ENCODE data around the gene SLX9.

Gene SLX9

DNA sequence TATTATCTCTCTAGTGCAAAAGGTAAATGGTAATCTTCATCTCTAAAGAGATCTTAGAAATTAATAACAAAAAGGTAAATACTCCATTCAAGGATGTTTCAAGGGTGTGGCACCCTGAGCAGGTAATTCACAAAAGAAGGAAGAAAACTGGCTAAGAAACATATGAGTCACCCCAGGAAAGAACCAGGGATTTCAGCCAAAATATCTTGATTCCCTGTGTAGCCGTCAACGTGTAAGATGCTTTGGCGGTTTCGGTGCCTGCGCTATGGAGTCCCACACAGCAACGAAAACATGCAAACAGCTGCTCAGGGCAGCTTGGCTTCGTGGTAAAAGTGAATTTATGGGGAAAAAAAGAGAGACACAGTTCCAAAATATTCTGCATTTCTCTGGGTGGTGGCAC is 22.9 kb upstream of the SLX9 start:
- DNase-seq (ENCODE audit: low spot score) = no peak

DNA sequence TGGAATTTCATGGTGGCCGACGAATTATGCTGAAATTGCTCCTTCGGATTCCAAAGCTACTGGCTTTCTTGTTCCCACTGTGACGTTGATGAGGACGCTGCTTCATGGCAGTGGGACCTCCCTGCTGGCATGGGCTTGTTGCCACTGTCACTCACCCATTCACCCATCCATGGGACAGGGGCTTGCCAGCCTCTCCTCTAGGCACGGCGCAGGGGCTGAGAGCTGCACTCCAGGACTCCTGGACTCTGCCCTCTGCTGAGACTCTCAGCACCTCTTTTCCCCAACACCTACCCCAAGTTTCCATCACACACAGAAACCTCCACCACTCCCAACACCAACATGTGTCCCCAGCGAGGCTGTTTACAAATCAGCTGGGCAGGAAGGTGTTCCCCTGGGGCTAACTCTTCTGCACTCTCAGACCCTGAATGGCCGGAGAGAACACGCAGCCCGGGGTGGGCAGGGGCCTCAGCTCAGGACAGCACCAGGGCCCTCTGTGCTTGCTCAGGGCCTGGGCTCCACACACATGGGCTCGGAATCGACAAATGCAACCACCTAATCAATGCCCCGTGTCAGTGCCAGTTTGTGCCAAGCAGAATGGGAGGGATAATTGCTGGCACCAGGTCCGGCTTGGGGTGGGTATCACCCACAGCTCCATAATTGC is 22.3 kb upstream of the SLX9 start:
- DNase-seq (ENCODE audit: low spot score) = no peak

DNA sequence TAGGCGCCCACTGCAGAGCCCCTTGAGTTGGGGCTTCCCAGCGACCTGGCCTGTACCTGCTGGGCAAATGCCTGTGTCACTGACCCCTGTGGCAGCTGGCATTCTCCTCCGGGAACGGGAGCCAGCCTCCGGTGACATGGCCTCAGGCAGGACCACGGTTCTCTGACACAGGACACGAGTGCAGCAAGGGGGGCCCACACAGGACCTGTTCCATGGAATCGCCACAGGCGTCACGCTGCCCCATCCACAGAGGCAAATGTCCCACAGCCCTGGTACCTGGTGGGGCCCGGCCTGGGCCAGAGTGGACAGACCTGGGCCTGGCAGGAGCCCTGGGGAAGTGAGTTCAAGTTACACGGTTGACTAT is 21.7 kb upstream of the SLX9 start:
- no peak for DNase-seq (ENCODE audit: low spot score)

DNA sequence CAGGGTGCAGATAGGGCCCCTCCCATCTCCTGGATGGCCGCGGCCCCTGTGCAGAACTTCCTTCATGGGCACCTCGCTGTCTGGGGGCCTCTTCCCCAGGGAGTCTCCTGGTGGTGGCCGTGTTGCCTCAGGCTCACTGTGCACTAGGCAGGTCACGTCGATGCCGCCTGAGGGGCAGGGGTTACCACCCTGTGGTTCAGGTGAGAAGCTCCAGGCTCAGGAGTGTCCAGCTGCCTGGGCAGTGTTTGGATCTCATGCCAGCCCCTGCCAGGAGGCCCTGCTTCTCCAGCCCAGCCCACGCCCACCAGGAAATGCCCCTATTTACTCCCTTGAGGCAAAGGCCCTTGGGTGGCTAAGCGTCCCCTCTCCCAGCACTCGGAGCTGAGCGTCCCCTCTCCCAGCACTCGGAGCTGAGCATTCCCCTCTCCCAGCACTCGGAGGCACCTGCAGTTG is 21.2 kb upstream of the SLX9 start:
- no peak for DNase-seq (ENCODE audit: low spot score)

DNA sequence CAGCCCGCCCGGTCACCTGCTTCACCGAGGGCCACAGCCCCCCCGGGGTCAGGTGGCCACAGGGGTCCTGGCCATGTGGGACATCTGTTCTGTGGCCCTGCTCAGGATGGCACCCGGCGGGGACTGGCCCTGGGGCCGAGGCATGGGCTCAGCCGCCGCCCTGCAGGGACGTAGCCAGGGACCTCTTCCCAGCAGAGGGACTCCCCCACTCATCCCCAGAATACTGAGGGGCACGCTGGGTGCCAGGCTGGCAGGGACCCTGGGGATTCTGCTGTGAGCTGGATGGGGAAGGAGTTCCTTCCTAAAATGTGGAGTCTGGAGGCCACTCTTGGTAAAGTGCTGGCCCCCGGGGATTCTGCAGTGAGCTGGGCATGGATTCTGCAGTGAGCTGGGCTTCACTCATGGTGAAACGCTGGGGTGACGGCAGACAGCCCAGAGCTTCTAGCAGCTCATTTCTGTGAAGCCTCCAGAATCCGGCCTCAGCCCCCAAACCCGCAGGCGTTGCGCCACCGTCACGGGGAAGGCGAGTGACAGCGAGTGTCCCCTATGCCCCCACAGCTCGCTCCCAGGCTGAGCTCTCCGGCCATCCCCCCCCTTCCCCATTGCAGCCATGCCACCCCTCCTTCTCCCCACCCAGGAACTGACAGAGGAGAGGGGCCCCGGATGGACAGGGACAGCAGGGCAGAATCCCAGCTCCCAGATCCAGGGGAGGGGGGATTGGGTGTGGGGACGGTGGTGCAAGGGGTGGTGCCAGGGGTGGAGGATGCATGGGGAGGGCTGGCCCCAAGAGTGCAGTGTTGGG is 20.5 kb upstream of the SLX9 start:
- no peak for DNase-seq (ENCODE audit: low spot score)

DNA sequence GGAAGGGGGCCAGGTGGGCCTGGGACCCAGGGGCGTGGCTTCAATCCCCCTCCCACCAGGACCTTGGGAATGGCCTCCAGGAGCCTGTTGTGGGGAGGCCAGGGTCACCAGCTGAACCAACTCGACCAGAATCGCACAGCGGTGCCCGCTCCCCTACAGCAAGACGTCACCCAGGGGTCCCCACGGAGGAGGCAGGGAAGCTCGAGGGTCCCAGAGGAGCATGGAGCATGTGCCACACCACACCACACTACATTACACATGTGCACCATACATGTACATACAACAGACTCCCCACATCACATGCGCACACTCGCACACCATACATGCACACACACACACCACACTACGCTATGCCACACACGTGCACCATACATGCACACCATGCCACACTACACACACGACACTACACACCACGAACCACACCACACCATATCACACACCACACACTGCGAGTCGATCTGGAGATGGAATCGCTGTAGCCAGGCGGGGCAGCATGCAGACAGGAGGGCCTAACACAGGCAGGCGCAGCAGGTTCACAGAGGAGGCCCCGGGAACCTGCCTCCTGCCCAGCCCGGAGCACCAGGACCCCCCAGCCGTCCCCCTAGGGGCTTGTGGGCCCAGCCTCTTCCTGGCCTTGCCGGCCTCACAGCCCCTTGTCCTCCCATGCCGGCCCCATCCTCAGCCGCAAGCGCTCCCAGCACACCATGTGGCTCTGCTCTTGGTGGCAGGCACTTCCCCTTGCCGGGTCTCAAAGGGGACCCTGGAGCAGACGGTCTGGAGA is 19.7 kb upstream of the SLX9 start:
- DNase-seq (ENCODE audit: low spot score) = no peak

DNA sequence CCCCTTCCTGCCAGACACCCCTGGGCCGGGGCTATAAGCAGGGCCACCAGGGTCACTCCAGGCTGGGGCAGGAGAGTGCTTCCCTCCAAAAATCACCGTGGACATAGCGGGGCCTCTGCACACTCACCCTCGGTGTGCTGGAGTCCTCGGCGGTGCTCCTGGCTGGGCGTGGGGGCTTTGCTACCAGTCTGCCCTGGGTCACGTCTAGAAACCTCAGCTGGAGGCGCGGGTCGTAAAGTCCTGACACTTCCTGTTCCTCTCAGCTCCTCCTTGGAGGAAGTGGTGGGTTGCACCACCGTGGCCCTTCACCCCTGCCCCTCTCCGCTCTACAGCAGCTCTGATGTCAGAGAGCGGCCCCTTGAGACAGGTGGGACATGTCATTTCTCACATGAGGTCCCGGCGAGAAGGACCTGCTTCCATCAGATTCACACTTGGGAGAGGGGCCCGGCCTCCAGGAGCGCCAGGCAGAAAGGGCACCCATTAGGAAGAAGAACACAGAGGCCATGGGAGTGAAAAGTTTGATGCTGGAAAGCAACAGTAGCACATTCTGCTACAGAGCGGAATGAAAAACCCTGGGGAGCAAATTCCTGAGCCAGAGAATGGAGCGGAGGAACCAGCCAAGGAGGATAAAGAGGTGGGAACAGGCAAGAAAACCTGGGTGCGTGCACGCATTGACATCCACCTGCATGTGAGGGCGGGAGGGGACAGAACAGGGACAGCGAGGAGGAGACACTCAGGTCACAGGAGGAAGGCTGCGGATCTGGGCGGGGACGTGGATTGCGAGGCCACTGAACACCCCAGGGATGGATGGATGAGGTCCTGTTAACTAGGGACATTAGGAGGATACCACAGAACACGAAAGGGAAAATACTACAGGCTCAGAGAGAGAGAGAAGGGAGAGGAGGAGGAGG is 18.9 kb upstream of the SLX9 start, which contains the start of gene ITGB2:
ITGB2 (minus strand) TSS at position 206 of the 911 bp plus-strand sequence. CDS start 10,117 bp downstream, outside the sequence.
- no peak for DNase-seq (ENCODE audit: low spot score)

DNA sequence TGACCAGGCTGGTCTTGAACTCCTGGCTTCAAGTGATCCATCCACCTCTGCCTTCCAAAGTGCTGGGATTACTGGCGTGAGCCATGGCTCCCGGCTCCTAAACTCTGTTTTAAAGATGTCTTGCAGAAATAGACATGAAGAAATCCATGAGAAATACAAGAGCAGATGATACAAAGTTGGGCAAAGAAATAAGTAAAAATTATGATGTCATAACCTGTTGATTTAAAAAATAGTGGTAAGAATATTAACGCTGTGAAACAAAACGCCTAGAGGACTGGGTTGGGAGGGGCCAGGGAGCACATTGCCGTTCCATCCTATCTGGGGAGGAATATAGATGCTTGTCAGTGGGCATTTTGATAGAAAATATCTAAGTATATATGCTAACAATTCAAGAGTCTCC is 17.9 kb upstream of the SLX9 start:
- no peak for DNase-seq (ENCODE audit: low spot score)

DNA sequence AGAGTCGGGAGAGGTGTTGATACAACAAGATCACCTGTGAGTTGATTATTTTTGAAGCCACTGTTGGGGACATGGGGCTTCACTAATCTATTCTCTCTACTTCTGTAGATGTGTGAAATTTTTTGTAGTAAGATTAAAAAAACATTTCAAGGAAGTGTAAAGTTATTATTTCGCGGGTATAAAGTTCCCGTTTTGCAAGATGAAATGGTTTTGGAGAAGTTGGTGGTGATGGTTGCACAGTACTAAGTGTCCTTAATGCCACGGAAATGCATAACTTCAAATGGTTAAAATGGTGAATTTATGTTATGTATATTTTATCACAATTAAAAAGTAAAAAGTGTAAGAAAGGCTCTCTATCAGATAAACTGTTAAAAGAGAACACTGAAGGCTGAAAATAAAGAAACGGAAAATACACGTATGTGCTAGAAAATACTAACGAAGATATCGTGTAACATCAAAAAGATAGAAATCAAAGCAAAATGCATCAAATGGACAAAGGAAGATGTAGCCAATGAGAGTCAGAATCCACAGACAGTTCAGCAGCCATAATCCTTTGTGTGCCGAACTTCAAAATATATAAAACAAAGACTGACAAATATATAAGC is 16.2 kb upstream of the SLX9 start:
- DNase-seq (ENCODE audit: low spot score) = no peak

DNA sequence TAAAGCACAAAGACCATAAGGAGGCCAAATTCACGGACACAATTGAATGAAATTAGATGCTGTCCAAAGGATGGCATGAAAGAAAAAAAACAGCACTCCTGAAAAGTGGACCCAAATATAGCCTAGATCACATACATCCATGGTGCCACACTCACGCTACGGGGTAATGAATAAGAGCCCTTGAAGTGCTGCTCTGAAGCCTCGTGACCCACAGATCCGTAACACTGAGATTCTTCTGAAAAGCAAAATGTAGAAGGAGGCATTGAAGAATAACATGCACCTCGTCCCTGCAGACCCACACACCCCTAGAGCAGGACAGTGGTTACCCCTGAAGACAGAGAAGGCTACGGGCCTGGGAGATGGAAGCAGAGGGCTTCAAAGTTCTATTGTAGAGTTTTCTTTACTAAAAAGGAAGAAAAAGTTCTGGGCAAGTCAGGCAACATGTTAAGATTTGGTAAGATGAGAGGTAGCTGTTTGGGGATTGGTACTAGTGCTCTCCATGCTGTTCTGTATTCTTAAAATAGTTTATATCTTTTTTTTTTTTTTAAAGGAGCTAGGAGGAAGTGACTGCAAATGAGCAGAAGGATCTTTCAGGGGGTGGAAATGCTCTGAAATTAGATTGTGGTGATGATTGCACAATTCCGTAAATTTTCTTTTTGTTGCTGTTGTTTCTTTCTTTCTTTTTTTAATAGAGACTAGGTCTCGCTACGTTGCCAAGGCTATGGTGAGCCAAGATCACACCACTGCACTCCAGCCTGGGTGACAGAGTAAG is 15.0 kb upstream of the SLX9 start:
- DNase-seq (ENCODE audit: low spot score) = peak; percentile 79

DNA sequence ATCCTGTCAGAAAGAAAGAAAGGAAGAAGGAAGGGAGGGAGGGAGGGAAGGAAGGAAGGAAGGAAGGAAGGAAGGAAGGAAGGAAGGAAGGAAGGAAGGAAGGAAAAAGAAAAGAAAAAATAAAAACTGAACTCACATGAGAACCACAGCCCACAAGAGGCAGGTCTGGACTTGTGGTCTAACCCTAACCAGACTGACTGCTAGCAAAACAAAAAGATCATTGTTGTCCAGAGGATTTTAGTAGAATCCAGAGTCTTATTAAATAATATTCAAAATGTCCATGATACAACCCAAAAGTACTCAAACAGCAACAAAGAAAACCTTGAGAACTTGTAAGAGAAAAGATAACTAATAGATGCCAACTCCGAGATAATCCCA is 14.5 kb upstream of the SLX9 start:
- DNase-seq (ENCODE audit: low spot score) = peak; percentile 40

DNA sequence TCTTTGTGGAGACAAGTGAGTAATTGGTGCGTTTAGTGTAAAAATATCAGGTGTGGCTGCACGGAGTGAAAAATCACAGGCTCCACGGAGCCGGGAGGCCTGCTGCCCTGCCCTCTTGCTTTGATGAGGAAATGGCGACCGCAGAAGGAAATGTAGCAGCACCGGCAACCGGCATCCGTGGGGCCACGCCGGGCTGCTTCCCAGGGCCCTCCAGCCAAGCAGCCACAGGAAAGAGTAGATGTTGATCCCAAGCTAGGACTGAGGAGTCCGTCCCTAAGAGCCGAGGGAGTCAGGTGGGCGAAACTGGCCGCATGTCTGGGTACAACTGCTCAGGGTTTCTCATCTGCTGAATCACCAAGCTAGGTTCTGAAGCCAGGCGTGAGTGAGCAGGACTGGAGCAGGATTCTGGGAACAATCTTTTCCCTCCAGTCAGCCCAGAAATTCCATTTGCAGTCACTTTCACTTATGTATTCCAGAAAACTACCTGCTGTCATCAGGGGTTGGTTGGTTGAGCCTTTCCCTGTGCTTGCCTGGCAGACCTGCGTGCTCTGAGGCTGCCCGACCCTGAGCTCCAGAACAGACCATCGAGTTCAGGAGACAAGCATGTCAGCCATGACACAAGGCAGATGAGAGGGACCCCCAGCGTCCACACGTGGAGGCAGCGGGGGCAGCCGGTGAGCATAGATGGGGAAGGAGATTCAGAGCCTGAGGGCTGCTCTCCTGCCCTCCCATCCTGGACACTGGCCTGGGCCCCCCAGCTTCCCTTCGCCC is 13.3 kb upstream of the SLX9 start:
- peak; percentile 52 for DNase-seq (ENCODE audit: low spot score)

DNA sequence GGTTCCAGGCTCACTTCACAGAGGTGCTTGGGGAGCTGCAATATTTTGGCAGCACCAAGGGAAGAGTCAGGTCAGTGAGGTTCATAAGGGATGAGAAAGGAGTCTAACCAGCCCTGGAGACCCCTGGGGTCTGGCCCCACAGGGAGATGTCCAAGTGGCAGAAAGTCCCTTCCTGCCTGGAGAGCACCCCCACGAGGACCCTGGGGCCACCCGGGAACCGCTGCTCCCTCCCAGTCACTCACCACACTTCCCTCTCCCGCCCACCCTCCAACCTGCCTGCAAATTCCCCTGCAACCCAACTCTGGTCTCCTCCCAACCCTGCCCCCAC is 12.6 kb upstream of the SLX9 start:
- no peak for DNase-seq (ENCODE audit: low spot score)

DNA sequence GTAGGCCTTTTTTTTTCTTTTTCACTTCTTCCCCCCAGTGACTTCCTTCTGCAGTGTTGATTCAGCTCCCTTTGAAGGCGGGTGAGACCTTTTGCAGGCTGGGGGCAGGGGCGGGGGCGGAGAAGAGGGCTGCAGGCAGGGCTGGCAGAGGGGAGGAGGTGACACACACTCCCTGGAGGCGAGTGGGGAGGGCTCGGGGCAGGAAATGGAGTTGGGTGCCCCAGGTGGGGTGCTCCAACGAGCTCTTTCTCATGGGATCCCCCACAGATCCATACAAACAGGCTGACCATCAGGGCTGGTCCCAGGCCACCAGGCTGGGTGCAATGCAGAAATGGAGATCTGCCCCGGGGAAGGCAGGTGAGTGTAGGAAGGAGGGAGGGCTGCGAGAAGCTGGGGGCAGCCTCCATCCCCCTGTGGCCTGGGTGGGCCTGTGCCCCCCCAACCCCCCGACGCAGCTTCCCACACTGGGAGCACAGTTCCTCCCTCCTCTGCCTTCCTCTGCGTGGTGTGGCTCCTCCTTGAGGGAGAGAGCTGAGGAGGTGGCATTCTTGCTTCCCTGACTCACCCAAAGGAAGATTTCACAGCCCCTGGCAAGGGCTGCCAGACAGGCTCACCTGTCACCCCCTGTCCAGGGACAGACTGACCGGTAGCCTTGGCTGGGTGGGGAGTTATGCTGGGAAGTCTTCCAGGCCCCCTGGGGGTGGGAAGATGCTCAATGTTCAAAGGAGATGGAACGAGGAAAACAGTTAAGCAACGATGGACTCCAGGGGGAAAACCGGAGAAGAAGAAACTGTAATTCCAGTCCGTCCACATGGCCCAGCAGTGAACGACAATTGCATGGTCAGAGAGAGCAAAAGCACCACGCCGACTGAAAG is 12.0 kb upstream of the SLX9 start:
- DNase-seq (ENCODE audit: low spot score) = peak; percentile 81

DNA sequence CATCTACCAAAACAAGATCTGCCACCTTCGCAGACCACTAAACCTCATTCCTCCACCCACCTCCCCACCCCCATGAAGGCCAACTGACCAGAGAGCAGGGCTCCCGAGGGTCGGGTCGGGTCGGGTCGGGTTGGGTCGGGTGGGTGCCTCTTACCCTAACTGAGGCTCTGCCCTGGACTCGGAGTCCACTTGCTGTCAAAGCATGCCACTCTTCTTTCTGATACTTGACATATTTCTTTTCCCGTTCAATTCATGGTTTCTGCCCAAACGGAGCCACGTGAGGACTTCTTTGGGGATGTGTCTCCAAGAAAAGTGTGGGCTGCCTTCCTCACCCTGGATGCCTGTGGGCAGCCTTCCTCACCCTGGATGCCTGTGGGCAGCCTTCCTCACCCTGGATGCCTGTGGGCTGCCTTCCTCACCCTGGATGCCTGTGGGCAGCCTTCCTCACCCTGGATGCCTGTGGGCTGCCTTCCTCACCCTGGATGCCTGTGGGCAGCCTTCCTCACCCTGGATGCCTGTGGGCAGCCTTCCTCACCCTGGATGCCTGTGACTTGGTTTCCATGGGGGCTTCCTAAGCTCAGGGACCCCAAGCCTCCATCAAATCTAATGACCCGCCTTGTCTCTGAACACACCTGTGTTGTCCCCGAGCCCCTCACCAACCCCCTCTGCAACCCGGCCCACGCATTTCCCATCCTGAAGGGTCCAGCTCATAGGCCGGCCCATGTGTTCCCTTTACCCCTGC is 11.2 kb upstream of the SLX9 start:
- peak; percentile 80 for DNase-seq (ENCODE audit: low spot score)

DNA sequence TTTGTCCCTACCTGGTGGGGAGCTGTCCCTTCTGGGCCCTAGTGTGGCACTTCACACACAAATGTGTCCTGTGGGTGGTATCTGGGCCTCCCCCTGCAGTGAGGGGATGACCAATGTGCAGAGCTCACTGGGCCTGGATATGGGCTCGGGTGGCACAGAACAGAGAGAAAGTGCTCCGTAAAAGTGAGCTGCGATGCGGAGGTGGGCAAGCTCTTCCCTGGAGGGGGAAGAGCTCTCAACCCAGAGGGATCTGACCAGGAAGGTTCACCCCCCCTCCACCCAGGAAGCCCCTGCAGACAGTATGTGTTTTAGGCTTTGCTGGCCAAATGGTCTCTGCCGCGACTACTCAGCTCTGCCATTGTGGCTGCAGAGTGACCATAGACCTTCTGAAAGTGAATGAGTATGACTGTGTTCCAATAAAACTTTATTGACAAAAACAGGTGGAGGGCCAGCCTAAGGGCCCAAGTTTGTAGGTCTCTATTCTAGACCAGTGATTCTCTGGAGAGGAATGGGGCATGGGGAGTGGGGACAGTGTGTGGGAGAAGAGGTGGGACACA is 10.5 kb upstream of the SLX9 start:
- no peak for DNase-seq (ENCODE audit: low spot score)

DNA sequence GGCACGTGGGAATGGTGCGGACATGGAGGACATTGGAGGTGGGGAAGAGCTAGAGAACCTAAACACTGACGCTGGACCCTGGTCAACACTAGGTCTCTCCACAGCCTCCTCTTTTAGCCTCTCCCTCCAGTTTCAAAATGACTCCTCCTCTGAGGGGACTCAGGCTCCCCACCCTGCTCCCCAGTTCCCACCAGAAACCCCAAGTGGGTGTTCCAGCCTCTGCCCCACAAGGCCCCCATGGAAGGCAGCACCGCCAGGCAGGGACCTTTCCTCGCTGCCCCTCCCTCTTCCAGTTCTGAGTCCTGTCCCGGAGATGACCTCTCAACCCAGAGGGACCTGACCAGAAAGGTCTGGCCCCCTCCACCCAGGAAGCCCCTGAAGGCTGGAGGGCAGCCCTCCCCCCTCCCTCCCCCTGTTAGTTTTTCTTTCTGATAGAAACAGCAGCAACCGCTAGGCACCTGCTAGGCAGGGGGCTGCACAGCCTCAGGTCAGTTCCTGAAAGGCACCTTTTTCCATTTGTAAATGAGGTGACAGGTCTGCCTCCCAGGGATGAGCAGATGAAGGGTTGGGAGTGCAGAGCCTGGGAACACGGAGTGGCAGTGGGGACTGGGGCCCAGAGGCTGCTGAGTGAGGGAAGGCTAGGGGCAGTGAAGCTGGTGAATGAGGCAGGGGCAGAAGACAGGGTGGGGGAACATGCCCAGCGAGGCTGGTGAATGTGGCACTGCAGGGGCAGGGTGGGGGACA is 9.9 kb upstream of the SLX9 start:
- no peak for DNase-seq (ENCODE audit: low spot score)
